NCI-H510A (cell line): ENCODE results near the gene RELN.

ENCODE experiments used
- DNase-seq: peaks from one replicate; lab custom pipeline; 2025; lab: John Stamatoyannopoulos, UW

RELN gene

DNA sequence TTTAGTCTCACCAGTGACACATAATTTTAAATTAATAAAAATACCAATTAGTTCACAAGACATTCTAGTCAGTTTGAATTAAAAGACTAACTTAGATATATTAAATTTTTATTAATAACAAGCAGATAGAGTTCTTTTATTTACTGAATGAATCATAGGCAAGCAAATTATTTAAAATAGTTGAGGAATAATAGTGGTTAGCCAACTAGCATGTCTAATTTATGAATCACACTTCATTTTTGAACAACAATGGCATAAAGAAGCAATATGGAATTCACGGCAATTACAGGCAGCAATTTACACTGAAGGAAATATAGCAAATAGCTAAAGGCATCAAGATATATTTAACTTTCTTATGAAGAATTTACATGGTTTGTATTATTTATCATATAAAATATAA is 356.5 kb downstream of the RELN start:
- DNase-seq = no peak

DNA sequence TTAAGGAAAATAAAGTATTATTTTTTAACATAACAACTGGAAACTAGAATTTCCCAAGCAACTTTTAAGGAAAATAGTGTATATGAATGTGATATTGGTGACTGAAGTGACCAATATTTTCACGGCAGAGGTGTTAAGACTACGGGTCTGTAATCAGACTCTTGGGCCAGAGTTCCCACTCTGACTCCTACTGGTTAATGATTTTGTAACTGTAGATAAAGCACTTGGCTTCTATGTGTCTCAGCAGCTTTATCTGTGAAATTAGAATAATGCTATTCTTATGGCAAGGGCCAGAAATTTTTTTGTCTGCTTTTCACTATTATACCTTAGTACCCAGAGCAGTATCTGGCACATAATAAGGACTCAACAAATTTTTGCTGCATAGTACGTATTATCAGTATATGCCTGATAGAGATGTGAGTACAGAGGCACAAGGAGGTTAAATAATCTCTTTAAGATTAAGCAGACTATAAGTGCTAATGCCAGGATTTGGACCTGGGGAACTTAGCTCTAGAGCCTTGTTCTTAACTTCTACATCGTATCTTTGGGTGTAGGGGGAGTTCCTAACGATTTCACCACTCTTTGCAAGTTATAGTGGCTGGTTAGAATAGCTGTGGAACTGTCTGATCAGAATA is 357.3 kb downstream of the RELN start:
- no peak for DNase-seq

- no peak for DNase-seq
Measured at GRCh38 chr7:103630318-103630717, 359.1 kb downstream of the RELN start.

DNA sequence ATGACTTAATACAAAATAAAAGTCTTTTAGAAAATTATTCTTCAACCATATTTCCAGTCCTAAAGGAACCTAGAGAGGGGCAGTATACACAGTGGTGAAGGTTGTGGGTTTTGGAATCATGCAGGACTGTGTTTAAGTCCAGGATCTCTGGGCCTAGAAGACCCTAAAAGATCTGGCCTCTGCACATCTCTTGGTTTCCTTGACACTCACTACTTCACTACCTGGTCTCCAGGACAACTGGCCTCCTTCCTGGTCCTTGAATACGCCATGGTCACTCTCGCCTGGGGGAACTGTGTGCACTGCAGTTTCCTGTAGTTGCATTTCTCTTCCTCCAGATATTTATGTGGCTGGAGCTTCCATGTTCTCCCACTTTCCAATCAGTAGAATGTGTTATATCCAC is 360.7 kb downstream of the RELN start:
- no peak for DNase-seq

GRCh38 chr7:103626776-103627175 is 362.7 kb downstream of the RELN start:
- no peak for DNase-seq

GRCh38 chr7:103622274-103622673 is 367.2 kb downstream of the RELN start:
- no peak for DNase-seq

- no peak for DNase-seq
Measured at GRCh38 chr7:103613655-103614642, 375.5 kb downstream of the RELN start.

DNA sequence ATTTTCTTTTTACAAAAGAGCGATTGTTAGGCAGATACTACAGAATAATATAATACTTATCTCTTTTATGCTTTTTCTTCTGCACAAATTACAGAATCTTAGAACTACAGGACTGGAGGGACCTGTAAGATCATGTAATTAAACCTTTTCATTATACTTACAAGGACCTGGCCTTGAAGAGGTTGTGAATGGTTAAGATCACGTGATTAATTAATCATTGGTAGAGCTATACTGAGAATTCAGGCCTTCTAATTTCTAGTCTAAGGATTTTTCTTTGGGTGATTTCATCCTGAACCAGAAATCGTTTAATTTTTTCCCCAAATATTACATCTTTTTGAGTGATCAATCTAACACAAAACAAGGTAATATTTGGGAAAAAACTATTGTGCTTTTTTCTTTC is 379.7 kb downstream of the RELN start:
- no peak for DNase-seq

DNA sequence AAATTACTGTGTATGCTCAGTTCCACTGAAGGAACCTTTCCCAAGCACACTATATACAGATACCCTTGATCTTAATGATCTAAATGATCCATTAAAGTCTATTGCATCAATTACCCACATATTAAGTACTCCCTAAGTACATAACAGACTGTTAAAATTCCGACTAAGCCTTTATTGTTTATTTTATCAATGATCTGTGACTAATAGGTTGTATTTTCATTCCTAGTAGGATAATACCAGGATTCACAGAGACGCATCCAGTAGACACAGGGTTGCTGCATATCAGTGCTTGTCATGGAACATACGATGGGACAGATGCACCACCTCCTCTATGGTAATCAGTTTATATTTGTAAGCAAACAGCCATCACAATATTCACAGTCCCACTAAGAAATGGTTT is 383.8 kb downstream of the RELN start:
- DNase-seq = no peak

- no peak for DNase-seq
Measured at GRCh38 chr7:103598326-103598905, 391.0 kb downstream of the RELN start.

GRCh38 chr7:103597606-103598005 is 391.9 kb downstream of the RELN start:
- DNase-seq = no peak

GRCh38 chr7:103594186-103594585 is 395.3 kb downstream of the RELN start:
- no peak for DNase-seq

- DNase-seq = no peak
Measured at GRCh38 chr7:103593691-103594090, 395.8 kb downstream of the RELN start.

- DNase-seq = no peak
Measured at GRCh38 chr7:103592844-103593243, 396.6 kb downstream of the RELN start.

- no peak for DNase-seq
Measured at GRCh38 chr7:103592187-103592586, 397.3 kb downstream of the RELN start.

- no peak for DNase-seq
Measured at GRCh38 chr7:103580031-103580430, 409.4 kb downstream of the RELN start.

DNA sequence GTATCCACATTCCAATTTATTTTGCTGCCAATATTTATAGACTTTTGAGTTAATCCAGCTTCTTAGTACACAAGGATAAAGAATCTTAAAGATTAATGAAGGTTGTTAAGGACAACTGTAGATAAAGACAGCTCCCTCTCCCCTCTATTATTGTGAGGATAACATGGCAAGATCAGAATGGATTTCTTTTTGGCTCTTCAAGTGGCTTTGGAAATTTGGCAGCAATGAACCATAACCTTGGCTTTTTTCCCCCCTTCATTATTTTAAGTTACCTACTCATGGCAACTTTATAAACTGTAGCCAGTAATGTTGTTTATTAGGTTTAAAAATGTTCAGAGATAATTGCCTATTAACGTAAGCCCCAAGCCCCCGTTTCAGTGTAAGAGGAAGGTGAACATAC is 412.4 kb downstream of the RELN start:
- DNase-seq = no peak

DNA sequence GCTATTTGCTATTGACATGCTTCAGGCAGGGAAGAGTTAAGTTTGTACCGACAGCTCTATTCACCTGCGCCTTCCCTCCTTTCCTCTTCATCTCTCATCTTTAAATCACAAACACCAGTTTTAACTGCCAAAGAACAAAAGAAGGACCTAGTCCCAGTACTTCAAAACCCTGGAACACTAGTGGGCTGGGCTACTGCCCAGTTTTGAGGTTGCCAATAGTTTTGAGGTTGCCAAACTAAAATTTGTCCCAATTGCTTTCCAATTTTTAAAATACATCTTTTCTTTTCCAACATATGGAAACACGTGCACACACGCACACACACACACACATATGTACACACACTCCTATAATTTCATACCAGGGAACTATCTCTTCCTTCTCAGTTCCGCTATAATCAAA is 412.8 kb downstream of the RELN start:
- DNase-seq = no peak

- DNase-seq = no peak
Measured at GRCh38 chr7:103574576-103574975, 414.9 kb downstream of the RELN start.

- DNase-seq = no peak
Measured at GRCh38 chr7:103573479-103574058, 415.9 kb downstream of the RELN start.

- no peak for DNase-seq
Measured at GRCh38 chr7:103571586-103571985, 417.9 kb downstream of the RELN start.

DNA sequence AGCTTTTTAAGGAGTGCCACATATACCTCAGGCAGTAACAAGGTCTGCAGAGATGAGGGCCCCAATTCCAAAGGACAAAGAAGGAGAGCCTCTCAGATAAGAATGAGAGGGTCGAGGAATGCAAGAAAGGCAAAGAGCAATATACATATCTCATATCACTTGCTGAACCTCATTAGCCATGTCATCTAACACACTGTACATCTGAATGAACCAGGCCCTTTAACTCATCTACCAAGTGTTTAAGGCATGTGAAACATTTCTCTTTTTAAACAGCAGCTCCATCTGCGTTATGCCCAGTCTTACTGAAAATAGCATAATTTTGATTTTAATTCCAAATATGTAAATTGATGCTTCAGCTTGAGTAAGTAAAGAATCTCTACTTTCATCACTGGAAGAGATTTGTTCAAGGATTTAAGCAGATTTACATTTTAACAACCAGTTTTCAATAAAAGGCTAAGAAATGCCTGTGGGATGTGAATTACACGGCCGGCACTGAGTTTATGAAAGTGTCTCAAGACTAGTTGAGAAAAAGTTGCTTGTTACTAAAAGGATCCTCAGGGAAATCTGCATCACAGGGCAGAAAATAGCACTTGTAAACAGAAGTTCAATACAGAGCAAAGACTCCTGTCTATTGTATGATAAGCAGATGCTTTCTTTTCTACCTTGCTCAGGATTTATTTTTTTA is 419.7 kb downstream of the RELN start:
- DNase-seq = no peak
